Ascending aorta (tissue), 2 donors: Measurements from ENCODE around the gene AGPAT4. TPM values are rescaled to one million over a fixed set of nuclear protein-coding genes. Genes with fewer than 3 reads are reported as not detected.

Source experiments
- DNase-seq, 2 donors: peaks; one replicate each; pipeline ENCODE4 v3.0.0-alpha.2; 2019; ENCODE audit warnings: low spot score in 2 of 2
- H3K27ac ChIP-seq, 2 donors: fragments of 200-600 bp; sonication (generic); one replicate each; pipeline ENCODE4 v1.5.1; 2016 to 2017; ENCODE audit warnings: mild to moderate bottlenecking in 1 of 2
- H3K27me3 ChIP-seq: fragments of 200-600 bp; sonication (generic); one replicate; pipeline ENCODE4 v1.5.1; 2017
- H3K36me3 ChIP-seq, 2 donors: fragments of 200-600 bp; sonication (generic); one replicate each; pipeline ENCODE4 v1.5.1; 2016
- H3K4me1 ChIP-seq, 2 donors: fragments of 200-600 bp; sonication (generic); one replicate each; pipeline ENCODE4 v1.5.1; 2016 to 2017; ENCODE audit warnings: mild to moderate bottlenecking in 1 of 2
- H3K4me3 ChIP-seq, 2 donors: fragments of 200-600 bp; sonication (generic); one replicate each; pipeline ENCODE4 v1.5.1; 2016 to 2017; ENCODE audit warnings: mild to moderate bottlenecking in 1 of 2
- H3K9me3 ChIP-seq, 2 donors: fragments of 200-600 bp; sonication (generic); one replicate each; pipeline ENCODE4 v1.5.1; 2016
- CTCF ChIP-seq, 3 experiments: fragments of 200-600 bp in 2 of 3; fragments of 450-650 bp in 1 of 3; sonication (generic) in 2 of 3; IDR thresholded peaks; one replicate each; pipeline ENCODE4 v1.5.1; 2016 to 2019; ENCODE audit warnings: antibody characterized with exemption in 3 of 3, mild to moderate bottlenecking in 1 of 3, moderate library complexity in 1 of 3
- intact Hi-C: fragments of 100-400 bp; cut with DNase I; formaldehyde crosslinking; loops from one replicate; pipeline ENCODE4 v1.15.1; 2023
- total RNA-seq: library from RNA; depleted of rRNA; stranded (reverse); fragments of >200 nt; gene quantifications from one replicate; pipeline ENCODE4 v1.1.0, GENCODE V29; 2016

AGPAT4 gene
- total RNA-seq, 1 donor from 2014 or later: 6.8 TPM

- intact Hi-C loops: no loop called here
- TF ChIP-seq CTCF (IDR thresholded peaks at IDR 0.05): no peak
- no peak overlapping the region for H3K4me3 ChIP-seq
- no peaks in the 10 kb centered on the region for H3K9me3 ChIP-seq
- H3K36me3 ChIP-seq: peaks cover 0 to 2% of the 10 kb centered on the region in 2 donors
- H3K27me3 ChIP-seq: no peaks in the 10 kb centered on the region
- no peak overlapping the region for H3K27ac ChIP-seq
- no peaks in the 10 kb centered on the region for H3K4me1 ChIP-seq
- DNase-seq: no peak
These were observed 119.0 kb downstream of the AGPAT4 start for GRCh38 chr6:161154796-161155335.

GRCh38 chr6:161153725-161154124, 120.1 kb downstream of the AGPAT4 start:
- TF ChIP-seq CTCF (IDR thresholded peaks at IDR 0.05): no peak
- Histone ChIP-seq H3K9me3 (no peaks in the 10 kb centered on the region), H3K36me3 (peaks cover 0 to 2% of the 10 kb centered on the region in 2 donors), H3K4me1 (no peaks in the 10 kb centered on the region), H3K4me3 (no peak overlapping the region), H3K27ac (no peak overlapping the region), H3K27me3 (no peaks in the 10 kb centered on the region)
- intact Hi-C loops: no loop called here
- no peak for DNase-seq

- Histone ChIP-seq H3K27ac (no peak overlapping the region), H3K9me3 (no peaks in the 10 kb centered on the region), H3K4me1 (no peaks in the 10 kb centered on the region), H3K36me3 (peaks cover 2 to 5% of the 10 kb centered on the region in 2 donors), H3K4me3 (no peak overlapping the region), H3K27me3 (no peaks in the 10 kb centered on the region)
- no peak for DNase-seq
- peak in 2 of 3 experiments; percentile 8 to 36 for TF ChIP-seq CTCF (IDR thresholded peaks at IDR 0.05)
- intact Hi-C loops: no loop called here
These were observed 120.8 kb downstream of the AGPAT4 start for GRCh38 chr6:161152907-161153662.

GRCh38 chr6:161152527-161152862, 121.4 kb downstream of the AGPAT4 start:
- Histone ChIP-seq H3K27me3 (no peaks in the 10 kb centered on the region), H3K36me3 (peaks cover 2 to 5% of the 10 kb centered on the region in 2 donors), H3K4me1 (no peaks in the 10 kb centered on the region), H3K9me3 (no peaks in the 10 kb centered on the region), H3K4me3 (no peak overlapping the region), H3K27ac (no peak overlapping the region)
- intact Hi-C loops: no loop called here
- no peak for DNase-seq
- no peak for TF ChIP-seq CTCF (IDR thresholded peaks at IDR 0.05)

- H3K4me1 ChIP-seq: no peaks in the 10 kb centered on the region
- no peaks in the 10 kb centered on the region for H3K27me3 ChIP-seq
- no peak for TF ChIP-seq CTCF (IDR thresholded peaks at IDR 0.05)
- H3K9me3 ChIP-seq: no peaks in the 10 kb centered on the region
- no peak for DNase-seq
- peaks cover 2 to 5% of the 10 kb centered on the region in 2 donors for H3K36me3 ChIP-seq
- intact Hi-C loops: no loop called here
- no peak overlapping the region for H3K4me3 ChIP-seq
- H3K27ac ChIP-seq: no peak overlapping the region
These were observed 122.0 kb downstream of the AGPAT4 start for GRCh38 chr6:161151660-161152526.
